GM12891 (cell line): ENCODE data around the gene GDF2.

Experiments
- PAX5 ChIP-seq: IDR thresholded peaks from 2 replicates; pipeline ENCODE4 v1.6.1; 2011; ENCODE audit warnings: low read length, moderate library complexity, mild to moderate bottlenecking; ENCODE audit not compliant: insufficient read depth, severe bottlenecking
- POLR2A ChIP-seq: IDR thresholded peaks from 2 replicates; pipeline ENCODE4 v1.6.1; 2011; ENCODE audit warnings: low read depth, low read length, control low read depth

GRCh38 chr10:47364366-47364765 is 42.1 kb downstream of the GDF2 start:
- TF ChIP-seq POLR2A: no peak
- TF ChIP-seq PAX5: no peak
